ENCODE results near the gene SIVA1.

The SIVA1 gene

DNA sequence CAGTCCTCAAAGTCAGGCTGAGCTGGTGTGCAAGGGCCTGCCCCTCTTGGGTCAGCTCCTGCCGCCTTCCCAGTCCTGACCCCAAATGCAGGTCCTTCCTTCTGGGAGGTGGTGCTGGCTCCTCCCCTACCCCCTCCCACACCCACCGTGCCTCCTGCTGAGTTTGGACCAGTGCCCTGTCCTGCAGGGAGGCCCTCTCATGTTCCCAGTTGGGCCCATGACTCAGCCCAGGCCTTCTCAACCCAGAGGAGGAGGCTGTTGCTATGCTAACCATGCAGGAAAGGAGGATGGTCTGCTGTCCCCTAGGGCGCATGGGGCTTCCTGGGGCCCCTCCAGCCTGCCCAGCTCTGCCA lies 52.4 kb downstream of the SIVA1 start:
- H3K4me3 ChIP-seq (replicated peaks; ENCODE audit: low read depth, low read length), result no peak overlapping the region
- TF ChIP-seq, protein P1, sequence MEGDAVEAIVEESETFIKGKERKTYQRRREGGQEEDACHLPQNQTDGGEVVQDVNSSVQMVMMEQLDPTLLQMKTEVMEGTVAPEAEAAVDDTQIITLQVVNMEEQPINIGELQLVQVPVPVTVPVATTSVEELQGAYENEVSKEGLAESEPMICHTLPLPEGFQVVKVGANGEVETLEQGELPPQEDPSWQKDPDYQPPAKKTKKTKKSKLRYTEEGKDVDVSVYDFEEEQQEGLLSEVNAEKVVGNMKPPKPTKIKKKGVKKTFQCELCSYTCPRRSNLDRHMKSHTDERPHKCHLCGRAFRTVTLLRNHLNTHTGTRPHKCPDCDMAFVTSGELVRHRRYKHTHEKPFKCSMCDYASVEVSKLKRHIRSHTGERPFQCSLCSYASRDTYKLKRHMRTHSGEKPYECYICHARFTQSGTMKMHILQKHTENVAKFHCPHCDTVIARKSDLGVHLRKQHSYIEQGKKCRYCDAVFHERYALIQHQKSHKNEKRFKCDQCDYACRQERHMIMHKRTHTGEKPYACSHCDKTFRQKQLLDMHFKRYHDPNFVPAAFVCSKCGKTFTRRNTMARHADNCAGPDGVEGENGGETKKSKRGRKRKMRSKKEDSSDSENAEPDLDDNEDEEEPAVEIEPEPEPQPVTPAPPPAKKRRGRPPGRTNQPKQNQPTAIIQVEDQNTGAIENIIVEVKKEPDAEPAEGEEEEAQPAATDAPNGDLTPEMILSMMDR (IDR thresholded peaks at IDR 0.05; ENCODE audit: insufficient read depth, low read length, poor library complexity, severe bottlenecking), result no peak
- H3K27me3 ChIP-seq (replicated peaks; ENCODE audit: control insufficient read depth, insufficient read depth, low read length), result no peaks in the 10 kb centered on the region
- H3K36me3 ChIP-seq (ENCODE audit: control insufficient read depth, insufficient read depth, low read length), result no peaks in the 10 kb centered on the region
- DNase-seq (ENCODE audit: extremely low read depth, insufficient read length), result no peak

GRCh38 chr14:104805941-104806624 lies 53.1 kb downstream of the SIVA1 start:
- no peaks in the 10 kb centered on the region for H3K27me3 ChIP-seq (replicated peaks; ENCODE audit: control insufficient read depth, insufficient read depth, low read length)
- TF ChIP-seq, protein P1 (IDR thresholded peaks at IDR 0.05; ENCODE audit: insufficient read depth, low read length, poor library complexity, severe bottlenecking), result no peak
- peak; percentile 12 for DNase-seq (ENCODE audit: extremely low read depth, insufficient read length)

DNA sequence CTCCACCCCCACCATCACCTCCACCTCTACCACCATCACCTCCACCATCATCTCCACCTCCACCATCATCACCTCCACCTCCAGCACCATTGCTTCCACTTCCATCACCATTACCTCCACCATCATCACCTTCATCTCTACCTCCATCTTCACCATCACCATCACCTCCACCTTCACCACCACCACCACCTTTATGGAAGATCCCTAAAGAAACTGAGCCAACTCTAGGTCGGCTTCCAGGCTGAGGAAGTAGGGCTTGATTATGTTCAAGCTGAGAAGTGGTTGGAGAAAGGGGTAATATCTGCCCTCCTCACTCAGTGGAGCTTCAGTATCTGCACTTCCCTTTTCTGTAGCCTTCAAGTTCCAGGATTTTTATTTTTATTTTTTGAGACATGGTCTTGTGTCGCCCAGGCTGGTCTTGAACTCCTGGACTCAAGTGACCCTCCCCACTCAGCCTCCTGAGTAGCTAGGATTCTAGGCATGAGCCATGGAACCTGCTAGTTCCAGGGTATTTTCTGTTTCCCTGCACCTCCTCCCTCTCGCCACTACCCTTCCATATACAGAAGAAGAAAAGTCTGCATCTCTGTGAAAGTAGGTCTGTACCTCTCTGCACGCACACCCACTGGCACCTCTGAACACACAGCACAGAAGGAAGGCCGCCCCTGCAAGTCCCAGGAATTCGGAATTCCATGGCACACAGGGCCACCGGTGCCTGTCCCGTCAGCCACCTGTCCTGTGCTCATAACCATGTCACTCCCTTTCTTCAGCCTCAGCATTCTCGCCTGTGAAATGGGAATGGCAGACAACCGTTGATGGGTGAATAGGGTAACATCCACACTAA lies 53.9 kb downstream of the SIVA1 start:
- no peaks in the 10 kb centered on the region for H3K36me3 ChIP-seq (ENCODE audit: control insufficient read depth, insufficient read depth, low read length)
- no peak for DNase-seq (ENCODE audit: extremely low read depth, insufficient read length)
- no peak overlapping the region for H3K4me3 ChIP-seq (replicated peaks; ENCODE audit: low read depth, low read length)
- TF ChIP-seq, protein P1 (IDR thresholded peaks at IDR 0.05; ENCODE audit: insufficient read depth, low read length, poor library complexity, severe bottlenecking), result no peak
- no peaks in the 10 kb centered on the region for H3K27me3 ChIP-seq (replicated peaks; ENCODE audit: control insufficient read depth, insufficient read depth, low read length)

More at GRCh38 chr14:104805941-104806624, 53.1 kb downstream of the SIVA1 start:
- Histone ChIP-seq H3K4me3 (replicated peaks; ENCODE audit: low read depth, low read length) (no peak overlapping the region), H3K36me3 (ENCODE audit: control insufficient read depth, insufficient read depth, low read length) (no peaks in the 10 kb centered on the region)

DNA sequence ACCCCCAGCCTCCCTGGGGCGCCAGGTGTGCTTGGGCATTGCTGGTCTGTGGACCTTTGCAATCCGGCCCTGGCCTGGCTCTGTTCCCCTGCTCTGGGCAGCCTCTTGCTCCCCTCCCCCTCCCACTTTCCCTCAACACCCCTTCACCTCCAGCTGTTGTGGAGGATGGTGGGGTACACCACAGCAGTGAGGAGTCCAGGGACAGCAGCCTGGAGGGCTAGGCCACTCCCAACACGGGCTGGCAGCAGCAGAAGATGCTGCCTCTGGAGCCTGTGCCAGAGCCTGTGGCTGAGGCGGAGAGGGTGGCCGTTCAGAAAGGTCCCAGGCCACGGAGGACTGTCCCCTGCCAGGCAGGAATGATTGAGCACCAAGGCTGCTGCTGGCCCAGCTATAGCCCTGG lies 55.5 kb downstream of the SIVA1 start:
- Histone ChIP-seq H3K4me3 (replicated peaks; ENCODE audit: low read depth, low read length) (no peak overlapping the region), H3K36me3 (ENCODE audit: control insufficient read depth, insufficient read depth, low read length) (no peaks in the 10 kb centered on the region), H3K27me3 (replicated peaks; ENCODE audit: control insufficient read depth, insufficient read depth, low read length) (no peaks in the 10 kb centered on the region)
- TF ChIP-seq, protein P1 (IDR thresholded peaks at IDR 0.05; ENCODE audit: insufficient read depth, low read length, poor library complexity, severe bottlenecking), result no peak
- no peak for DNase-seq (ENCODE audit: extremely low read depth, insufficient read length)
